ENCODE data around the gene CASP6. TPM values are rescaled to one million over a fixed set of nuclear protein-coding genes. Genes with fewer than 3 reads are reported as not detected.
A peak's percentile ranks its signal among the peaks of the same experiment; 100 is the strongest.

Gene CASP6
- total and polyA plus RNA-seq, 11 donors: 3.5 to 16.4 (median 5.7) TPM

DNA sequence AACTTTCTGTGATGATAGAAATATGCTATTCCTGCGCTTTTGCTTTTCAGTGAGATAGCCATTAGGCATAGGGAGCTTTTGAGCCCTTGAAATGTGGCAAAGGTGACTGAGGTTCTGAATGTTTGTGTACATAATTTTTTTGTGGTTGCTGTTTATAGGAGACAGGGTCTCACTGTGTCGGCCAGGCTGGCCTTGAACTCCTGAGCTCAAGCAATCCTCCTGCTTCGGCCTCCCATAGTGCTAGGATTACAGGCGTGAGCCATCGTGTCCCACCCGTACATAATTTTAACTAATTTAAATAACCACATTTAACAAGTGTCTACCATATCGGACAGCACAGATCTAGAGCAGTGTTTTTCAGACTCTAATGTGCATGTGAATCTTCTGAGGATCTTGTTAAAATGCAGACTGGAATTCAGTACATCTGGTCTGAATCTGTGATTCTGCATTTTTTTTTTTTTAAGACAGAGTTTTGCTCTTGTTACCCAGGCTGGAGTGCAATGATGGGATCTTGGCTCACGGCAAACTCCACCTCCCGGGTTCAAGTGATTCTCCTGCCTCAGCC is 45.3 kb downstream of the CASP6 start:
- 94 to 97% (median 95%) methylated on average over 9 of the region's 9 CpGs for WGBS, 4 donors
- DNase-seq (no peak), ATAC-seq (no peak)
- H3K4me3 ChIP-seq: no peak overlapping the region
- peaks cover 0 to 31% (median 4%) of the 10 kb centered on the region in 9 donors for H3K36me3 ChIP-seq
- H3K27ac ChIP-seq: no peak overlapping the region
- intact Hi-C loops (cut with DNase I): loop anchor here in 7 of 10 donors (2.0 to 10.0 kb wide), 4 partner anchors 226 to 236 kb away; partner anchors contain the start of gene SEC24B (in 1 of the 7)
- TF ChIP-seq, protein P1, sequence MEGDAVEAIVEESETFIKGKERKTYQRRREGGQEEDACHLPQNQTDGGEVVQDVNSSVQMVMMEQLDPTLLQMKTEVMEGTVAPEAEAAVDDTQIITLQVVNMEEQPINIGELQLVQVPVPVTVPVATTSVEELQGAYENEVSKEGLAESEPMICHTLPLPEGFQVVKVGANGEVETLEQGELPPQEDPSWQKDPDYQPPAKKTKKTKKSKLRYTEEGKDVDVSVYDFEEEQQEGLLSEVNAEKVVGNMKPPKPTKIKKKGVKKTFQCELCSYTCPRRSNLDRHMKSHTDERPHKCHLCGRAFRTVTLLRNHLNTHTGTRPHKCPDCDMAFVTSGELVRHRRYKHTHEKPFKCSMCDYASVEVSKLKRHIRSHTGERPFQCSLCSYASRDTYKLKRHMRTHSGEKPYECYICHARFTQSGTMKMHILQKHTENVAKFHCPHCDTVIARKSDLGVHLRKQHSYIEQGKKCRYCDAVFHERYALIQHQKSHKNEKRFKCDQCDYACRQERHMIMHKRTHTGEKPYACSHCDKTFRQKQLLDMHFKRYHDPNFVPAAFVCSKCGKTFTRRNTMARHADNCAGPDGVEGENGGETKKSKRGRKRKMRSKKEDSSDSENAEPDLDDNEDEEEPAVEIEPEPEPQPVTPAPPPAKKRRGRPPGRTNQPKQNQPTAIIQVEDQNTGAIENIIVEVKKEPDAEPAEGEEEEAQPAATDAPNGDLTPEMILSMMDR (IDR thresholded peaks at IDR 0.05): no peak
- TF ChIP-seq POLR2A (IDR thresholded peaks at IDR 0.05): no peak
- H3K27me3 ChIP-seq: no peaks in the 10 kb centered on the region
- H3K4me1 ChIP-seq: no peaks in the 10 kb centered on the region
- peaks cover 0 to 7% (median 0%) of the 10 kb centered on the region in 12 donors for H3K9me3 ChIP-seq

DNA sequence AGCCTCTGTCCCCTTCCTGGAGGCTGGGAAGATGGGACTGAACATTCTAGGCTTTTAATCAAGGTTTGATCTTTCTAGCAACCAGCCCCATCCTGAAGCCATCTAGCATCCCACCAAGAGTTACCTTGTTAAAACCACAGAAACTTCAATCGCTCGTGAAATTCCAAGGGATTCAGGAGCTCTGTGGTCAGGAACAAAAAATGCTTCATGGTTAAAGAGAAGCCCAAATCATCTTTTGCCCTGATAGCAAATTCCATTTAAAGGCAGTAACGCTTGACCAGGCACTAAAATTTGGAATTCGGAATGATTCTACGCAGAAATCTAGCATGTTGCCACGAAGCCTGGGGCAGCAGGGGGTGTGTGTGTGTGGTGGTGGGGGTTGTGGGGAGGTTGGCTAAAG is 47.8 kb downstream of the CASP6 start:
- intact Hi-C loops (cut with DNase I): loop anchor here in 6 of 10 donors (5.0 to 10.0 kb wide), 3 partner anchors 223 to 233 kb away; partner anchors contain the start of gene SEC24B (in 1 of the 6)
- Histone ChIP-seq H3K9me3 (peaks cover 0 to 21% (median 7%) of the 10 kb centered on the region in 12 donors), H3K27ac (no peak overlapping the region), H3K4me1 (no peaks in the 10 kb centered on the region), H3K4me3 (no peak overlapping the region), H3K27me3 (no peaks in the 10 kb centered on the region), H3K36me3 (peaks cover 0 to 8% (median 2%) of the 10 kb centered on the region in 9 donors)
- 69 to 73% (median 71%) methylated on average over 6 of the region's 6 CpGs for WGBS, 4 donors
- ATAC-seq: no peak
- DNase-seq: no peak
- TF ChIP-seq, protein P1 (IDR thresholded peaks at IDR 0.05): no peak
- TF ChIP-seq POLR2A (IDR thresholded peaks at IDR 0.05): no peak

DNA sequence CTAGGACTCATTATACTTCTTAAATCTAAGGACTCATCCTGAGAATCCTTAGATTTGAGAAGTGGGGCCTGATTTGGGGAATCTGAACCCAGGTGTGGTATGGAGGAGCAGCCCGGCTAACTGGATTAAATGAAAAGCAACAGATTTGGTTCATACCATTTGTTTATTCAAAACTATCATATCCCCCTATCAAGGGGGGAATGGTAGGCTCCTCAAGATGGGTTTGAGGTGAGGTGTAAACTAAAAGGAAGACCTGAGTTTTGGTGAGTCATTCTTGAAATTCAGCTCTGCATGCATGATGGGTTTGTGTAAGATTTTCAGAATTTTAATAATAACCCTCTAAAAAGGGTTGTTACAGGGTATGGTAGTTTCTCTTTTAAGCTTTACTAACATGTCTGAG is 53.4 kb downstream of the CASP6 start:
- no peaks in the 10 kb centered on the region for H3K36me3 ChIP-seq
- H3K9me3 ChIP-seq: peaks cover 0 to 32% (median 7%) of the 10 kb centered on the region in 12 donors
- peak overlapping the region in 1 of 12 donors; percentile 70 for H3K27ac ChIP-seq
- ATAC-seq (no peak), DNase-seq (no peak)
- no peak overlapping the region for H3K4me3 ChIP-seq
- WGBS, 4 donors: 92 to 100% (median 97%) methylated on average over 1 of the region's 1 CpG
- TF ChIP-seq POLR2A (IDR thresholded peaks at IDR 0.05): no peak
- TF ChIP-seq, protein P1 (IDR thresholded peaks at IDR 0.05): no peak
- intact Hi-C loops (cut with DNase I): loop anchor here in 1 of 10 donors (10.0 kb wide), 1 partner anchor 225 kb away; no protein-coding TSS in a partner anchor
- peaks cover 0 to 9% (median 0%) of the 10 kb centered on the region in 12 donors for H3K4me1 ChIP-seq
- H3K27me3 ChIP-seq: no peaks in the 10 kb centered on the region

DNA sequence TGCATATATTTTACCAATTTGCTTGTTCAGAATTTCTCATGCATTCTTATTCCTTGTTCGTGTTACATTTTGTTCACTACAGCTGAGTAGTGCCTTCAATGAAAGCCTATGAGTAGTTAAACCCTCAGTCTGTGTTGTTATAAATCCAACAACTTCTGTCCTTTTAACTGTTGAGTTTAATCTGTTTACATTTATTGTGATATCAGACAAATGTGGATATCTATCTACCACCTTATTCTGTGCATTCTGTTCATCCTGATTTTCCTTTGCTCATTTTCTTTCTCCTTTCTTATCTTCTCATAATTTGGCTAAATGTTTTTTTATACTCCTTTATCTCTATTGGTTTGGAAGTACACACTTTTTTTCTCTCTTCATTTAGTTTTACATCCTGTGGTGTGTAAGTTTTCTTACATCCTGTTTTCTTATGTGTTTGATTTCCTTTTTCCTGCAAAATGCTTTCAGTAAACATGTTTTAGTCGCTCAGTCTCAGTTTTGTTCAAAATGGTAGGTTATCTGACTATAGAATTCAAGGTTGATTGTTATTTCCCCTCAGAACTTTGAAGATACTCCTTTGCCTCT is 54.2 kb downstream of the CASP6 start:
- ATAC-seq (no peak), DNase-seq (no peak)
- H3K9me3 ChIP-seq: peaks cover 0 to 32% (median 7%) of the 10 kb centered on the region in 12 donors
- peaks cover 0 to 9% (median 0%) of the 10 kb centered on the region in 12 donors for H3K4me1 ChIP-seq
- intact Hi-C loops (cut with DNase I): no loop called here
- no peak overlapping the region for H3K4me3 ChIP-seq
- H3K27me3 ChIP-seq: no peaks in the 10 kb centered on the region
- 78 to 83% (median 80%) methylated on average over 2 of the region's 2 CpGs for WGBS, 4 donors
- TF ChIP-seq, protein P1 (IDR thresholded peaks at IDR 0.05): no peak
- no peak for TF ChIP-seq POLR2A (IDR thresholded peaks at IDR 0.05)
- H3K36me3 ChIP-seq: no peaks in the 10 kb centered on the region
- peak overlapping the region in 1 of 12 donors; percentile 70 for H3K27ac ChIP-seq

Measured in heart left ventricle (tissue), 16 donors.